Muscle layer of colon (tissue), 2 donors: ENCODE data around the gene LRFN2.

Source experiments
- H3K27ac ChIP-seq: one replicate; pipeline ENCODE4 v1.7.0; 2013; ENCODE audit warnings: low read depth, mild to moderate bottlenecking, low read length, moderate library complexity
- H3K27me3 ChIP-seq, 2 donors: one replicate each; pipeline ENCODE4 v1.7.0; 2013; ENCODE audit warnings: low read length in 2 of 2, mild to moderate bottlenecking in 2 of 2; ENCODE audit not compliant: insufficient read depth in 2 of 2, control insufficient read depth in 1 of 2
- H3K36me3 ChIP-seq: one replicate; pipeline ENCODE4 v1.7.0; 2013; ENCODE audit warnings: mild to moderate bottlenecking, low read length; ENCODE audit not compliant: insufficient read depth
- H3K4me1 ChIP-seq: one replicate; pipeline ENCODE4 v1.7.0; 2013; ENCODE audit warnings: mild to moderate bottlenecking, low read length; ENCODE audit not compliant: insufficient read depth
- H3K4me3 ChIP-seq, 2 donors: one replicate each; pipeline ENCODE4 v1.7.0; 2013; ENCODE audit warnings: low read length in 2 of 2, low read depth in 1 of 2, mild to moderate bottlenecking in 1 of 2, moderate library complexity in 1 of 2
- H3K9ac ChIP-seq: one replicate; pipeline ENCODE4 v1.7.0; 2013; ENCODE audit warnings: low read length
- H3K9me3 ChIP-seq: one replicate; pipeline ENCODE4 v1.7.0; 2013; ENCODE audit warnings: mild to moderate bottlenecking, low read length
- donor health status: abdominal sarcoma.
- donor health status: Adenocarcinoma of cecum.

The LRFN2 gene

GRCh38 chr6:40559056-40559455 lies 28.1 kb downstream of the LRFN2 start:
- Histone ChIP-seq H3K4me1 (no peaks in the 10 kb centered on the region), H3K9ac (no peak overlapping the region), H3K36me3 (no peaks in the 10 kb centered on the region), H3K27ac (no peak overlapping the region), H3K27me3 (no peaks in the 10 kb centered on the region), H3K4me3 (no peak overlapping the region), H3K9me3 (no peaks in the 10 kb centered on the region)

- no peak overlapping the region for H3K4me3 ChIP-seq
- no peaks in the 10 kb centered on the region for H3K9me3 ChIP-seq
- H3K36me3 ChIP-seq: no peaks in the 10 kb centered on the region
- H3K27ac ChIP-seq: no peak overlapping the region
- H3K9ac ChIP-seq: no peak overlapping the region
- no peaks in the 10 kb centered on the region for H3K27me3 ChIP-seq
- H3K4me1 ChIP-seq: no peaks in the 10 kb centered on the region
These were observed 29.1 kb downstream of the LRFN2 start for GRCh38 chr6:40558102-40558501.

GRCh38 chr6:40556881-40557280 lies 30.3 kb downstream of the LRFN2 start:
- H3K4me1 ChIP-seq: no peaks in the 10 kb centered on the region
- no peaks in the 10 kb centered on the region for H3K27me3 ChIP-seq
- no peaks in the 10 kb centered on the region for H3K36me3 ChIP-seq
- no peak overlapping the region for H3K4me3 ChIP-seq
- H3K9me3 ChIP-seq: no peaks in the 10 kb centered on the region
- H3K9ac ChIP-seq: no peak overlapping the region
- no peak overlapping the region for H3K27ac ChIP-seq

DNA sequence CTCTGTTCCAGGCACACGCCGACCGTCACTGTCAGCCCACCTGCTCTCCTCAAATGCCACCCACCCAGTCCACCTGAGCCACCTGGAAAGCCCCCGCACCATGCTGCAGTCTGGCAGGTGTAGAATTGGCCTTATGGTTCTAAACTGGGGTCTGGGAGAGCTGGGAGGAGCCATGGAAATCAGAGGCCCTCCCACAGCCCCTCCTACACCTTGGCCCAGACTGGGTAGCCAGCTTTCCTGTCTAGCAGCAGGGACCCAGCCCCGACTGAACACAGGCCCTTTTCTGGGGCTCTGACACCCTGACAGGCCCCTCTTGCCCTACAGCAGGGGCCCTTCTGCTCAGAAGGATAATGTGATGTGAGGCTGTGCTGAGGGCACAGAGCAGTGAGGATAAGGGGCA lies 31.1 kb downstream of the LRFN2 start:
- Histone ChIP-seq H3K9ac (no peak overlapping the region), H3K27me3 (no peaks in the 10 kb centered on the region), H3K4me1 (no peaks in the 10 kb centered on the region), H3K36me3 (no peaks in the 10 kb centered on the region), H3K4me3 (no peak overlapping the region), H3K27ac (no peak overlapping the region), H3K9me3 (no peaks in the 10 kb centered on the region)

GRCh38 chr6:40555092-40555491 lies 32.1 kb downstream of the LRFN2 start:
- Histone ChIP-seq H3K27me3 (no peaks in the 10 kb centered on the region), H3K27ac (no peak overlapping the region), H3K4me3 (no peak overlapping the region), H3K9ac (no peak overlapping the region), H3K36me3 (no peaks in the 10 kb centered on the region), H3K4me1 (no peaks in the 10 kb centered on the region), H3K9me3 (no peaks in the 10 kb centered on the region)

DNA sequence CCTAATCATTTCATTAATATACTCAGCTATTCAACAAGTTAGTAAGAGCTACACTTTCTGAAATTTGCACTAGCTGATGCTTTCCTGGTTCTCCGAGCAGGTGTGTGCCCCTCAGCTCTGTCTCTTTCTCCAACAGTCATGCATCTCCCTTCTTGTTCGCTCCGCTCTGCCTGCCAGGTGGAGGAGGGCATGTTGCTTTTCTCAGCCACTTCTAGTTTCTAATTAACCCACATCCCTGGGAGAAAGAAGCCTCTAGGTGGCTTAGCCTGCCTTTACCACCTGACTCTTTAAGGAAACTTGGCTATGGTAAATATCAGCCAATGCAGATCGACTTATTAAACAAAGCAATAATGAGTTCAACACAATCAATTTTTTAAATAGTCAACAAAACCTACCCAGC lies 34.2 kb downstream of the LRFN2 start:
- no peaks in the 10 kb centered on the region for H3K36me3 ChIP-seq

GRCh38 chr6:40551966-40552505 lies 35.1 kb downstream of the LRFN2 start:
- Histone ChIP-seq H3K9me3 (no peaks in the 10 kb centered on the region), H3K27ac (no peak overlapping the region), H3K4me3 (no peak overlapping the region), H3K36me3 (no peaks in the 10 kb centered on the region), H3K4me1 (no peaks in the 10 kb centered on the region), H3K9ac (no peak overlapping the region), H3K27me3 (no peaks in the 10 kb centered on the region)

More for the DNA sequence above, 34.2 kb downstream of the LRFN2 start:
- H3K4me1 ChIP-seq: no peaks in the 10 kb centered on the region
- no peak overlapping the region for H3K4me3 ChIP-seq
- no peaks in the 10 kb centered on the region for H3K9me3 ChIP-seq
- H3K27me3 ChIP-seq: no peaks in the 10 kb centered on the region
- H3K27ac ChIP-seq: no peak overlapping the region
- no peak overlapping the region for H3K9ac ChIP-seq

DNA sequence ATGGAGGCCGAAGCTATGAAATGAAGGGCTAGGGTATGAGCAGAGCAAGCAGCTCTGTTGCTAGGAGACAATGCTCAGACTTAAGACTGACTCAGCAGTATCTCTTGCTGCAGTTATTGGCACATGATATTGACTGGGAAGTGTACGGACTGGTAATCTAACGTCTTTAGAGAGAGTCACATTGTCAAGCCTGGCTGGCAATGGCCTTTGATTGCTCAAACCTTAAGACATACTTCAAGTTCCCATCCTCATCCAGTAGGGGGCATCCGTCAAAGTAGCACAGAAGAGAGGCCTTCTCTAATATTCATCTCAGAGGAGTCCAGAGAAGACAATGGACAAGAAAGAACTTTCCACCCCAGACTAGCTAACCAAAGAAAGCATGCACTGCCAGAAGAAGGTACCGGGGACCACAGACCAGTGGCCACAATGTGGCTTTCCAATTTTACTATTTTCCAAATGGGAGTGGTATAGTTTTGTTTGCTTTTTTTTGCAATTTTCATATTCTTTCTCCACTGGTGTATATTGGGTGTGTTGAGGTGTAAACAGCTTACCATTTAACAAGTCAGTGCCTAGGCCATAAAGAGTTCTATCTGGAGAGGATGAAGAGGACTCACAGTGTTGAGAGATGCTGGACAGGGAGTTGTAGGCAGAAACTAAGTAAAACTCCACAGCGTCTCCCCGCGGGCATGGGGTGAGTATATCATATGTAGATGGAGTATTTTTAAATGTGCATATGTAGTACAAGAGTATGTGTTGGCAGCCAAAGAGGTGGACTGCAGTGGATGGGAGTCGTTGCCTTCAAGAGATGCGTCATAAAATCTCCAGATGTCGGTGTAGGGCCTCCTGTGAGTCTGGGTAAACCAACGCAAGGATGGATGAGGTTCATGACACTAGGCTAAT lies 36.7 kb downstream of the LRFN2 start:
- Histone ChIP-seq H3K4me3 (no peak overlapping the region), H3K27ac (no peak overlapping the region), H3K9ac (no peak overlapping the region), H3K4me1 (no peaks in the 10 kb centered on the region), H3K36me3 (no peaks in the 10 kb centered on the region), H3K27me3 (no peaks in the 10 kb centered on the region), H3K9me3 (no peaks in the 10 kb centered on the region)

GRCh38 chr6:40545954-40546353 lies 41.2 kb downstream of the LRFN2 start:
- no peak overlapping the region for H3K4me3 ChIP-seq
- no peak overlapping the region for H3K27ac ChIP-seq
- H3K36me3 ChIP-seq: no peaks in the 10 kb centered on the region
- no peaks in the 10 kb centered on the region for H3K9me3 ChIP-seq
- no peak overlapping the region for H3K9ac ChIP-seq
- no peaks in the 10 kb centered on the region for H3K27me3 ChIP-seq
- no peaks in the 10 kb centered on the region for H3K4me1 ChIP-seq

DNA sequence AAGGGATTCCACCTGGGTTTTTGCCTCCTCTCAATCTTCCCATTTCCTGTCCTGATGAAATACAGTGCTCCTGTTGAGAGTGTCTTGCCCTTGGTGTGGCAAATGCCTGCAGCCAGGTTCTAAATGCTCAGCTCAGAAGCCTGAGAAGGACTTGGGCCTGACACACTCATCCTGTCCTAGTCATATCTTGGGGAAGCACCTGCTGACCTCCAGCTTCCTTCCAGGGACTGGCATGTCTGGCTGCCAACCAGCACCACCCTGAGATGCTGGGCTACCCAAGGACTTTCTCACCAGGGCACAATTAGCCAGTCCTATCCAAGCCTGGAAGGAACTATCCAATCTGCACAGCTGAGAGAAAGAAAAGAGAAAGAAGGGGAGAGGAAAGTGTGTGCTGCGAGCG lies 43.4 kb downstream of the LRFN2 start:
- H3K9ac ChIP-seq: no peak overlapping the region
- H3K4me1 ChIP-seq: no peaks in the 10 kb centered on the region
- no peak overlapping the region for H3K27ac ChIP-seq
- H3K36me3 ChIP-seq: no peaks in the 10 kb centered on the region
- no peaks in the 10 kb centered on the region for H3K27me3 ChIP-seq
- H3K9me3 ChIP-seq: no peaks in the 10 kb centered on the region
- H3K4me3 ChIP-seq: no peak overlapping the region

- no peak overlapping the region for H3K27ac ChIP-seq
- H3K4me1 ChIP-seq: no peaks in the 10 kb centered on the region
- no peaks in the 10 kb centered on the region for H3K36me3 ChIP-seq
- H3K9ac ChIP-seq: no peak overlapping the region
- no peaks in the 10 kb centered on the region for H3K9me3 ChIP-seq
- H3K4me3 ChIP-seq: no peak overlapping the region
- no peaks in the 10 kb centered on the region for H3K27me3 ChIP-seq
These were observed 44.0 kb downstream of the LRFN2 start for GRCh38 chr6:40543146-40543545.
